DMS53 (cell line): Measurements from ENCODE around the gene XPA.
"Not testable (repeated sequence)": the region's sequence is repeated elsewhere in the genome, so short reads cannot be mapped to it uniquely, and the experiment has no call there.

ENCODE experiments used
- DNase-seq: peaks from one replicate; lab custom pipeline; 2025; lab: John Stamatoyannopoulos, UW

The XPA gene

GRCh38 chr9:97696803-97697601 is at the start of gene XPA:
XPA (minus strand) TSS chr9:97697340; CDS start chr9:97697292, 48 bp downstream.
- peak; percentile 95 for DNase-seq

GRCh38 chr9:97744710-97745708 is 47.9 kb upstream of the XPA start:
- peak; percentile 3 for DNase-seq

- not testable (repeated sequence) for DNase-seq
These were observed 46.9 kb upstream of the XPA start for GRCh38 chr9:97744025-97744424.

- no peak for DNase-seq
These were observed 45.4 kb upstream of the XPA start for GRCh38 chr9:97742545-97742944.

- no peak for DNase-seq
These were observed 44.8 kb upstream of the XPA start for GRCh38 chr9:97741947-97742346.

- DNase-seq = peak; percentile 86
These were observed 44.0 kb upstream of the XPA start for GRCh38 chr9:97740848-97741821.

GRCh38 chr9:97737429-97737828 is 40.3 kb upstream of the XPA start:
- peak; percentile 74 for DNase-seq

GRCh38 chr9:97735070-97735600 is 38.0 kb upstream of the XPA start:
- peak; percentile 70 for DNase-seq

GRCh38 chr9:97726716-97727115 is 29.6 kb upstream of the XPA start:
- no peak for DNase-seq

- DNase-seq = no peak
These were observed 26.7 kb upstream of the XPA start for GRCh38 chr9:97723819-97724218.

- DNase-seq = no peak
These were observed 25.2 kb upstream of the XPA start for GRCh38 chr9:97722331-97722730.

- no peak for DNase-seq
These were observed 24.3 kb upstream of the XPA start for GRCh38 chr9:97721396-97721795.

- no peak for DNase-seq
These were observed 20.7 kb upstream of the XPA start for GRCh38 chr9:97717866-97718265.

GRCh38 chr9:97714435-97714834 is 17.3 kb upstream of the XPA start:
- no peak for DNase-seq

- DNase-seq = no peak
These were observed 14.1 kb upstream of the XPA start for GRCh38 chr9:97711223-97711626.

GRCh38 chr9:97710356-97711222 is 13.4 kb upstream of the XPA start:
- peak; percentile 76 for DNase-seq

- DNase-seq = no peak
These were observed 9.1 kb upstream of the XPA start for GRCh38 chr9:97706246-97706645.

- DNase-seq = no peak
These were observed 8.3 kb upstream of the XPA start for GRCh38 chr9:97705354-97705950.

- no peak for DNase-seq
These were observed 7.7 kb upstream of the XPA start for GRCh38 chr9:97704851-97705250.

GRCh38 chr9:97704345-97704677 is 7.2 kb upstream of the XPA start:
- DNase-seq = peak; percentile 49
